GM19099 (cell line): Measurements from ENCODE around the gene HOXB7.

ENCODE experiments used
- POLR2A ChIP-seq: IDR thresholded peaks from 3 replicates; pipeline ENCODE4 v1.6.1; 2011; ENCODE audit warnings: low read depth; ENCODE audit not compliant: insufficient read length; ENCODE audit errors: extremely low read depth

The HOXB7 gene

DNA sequence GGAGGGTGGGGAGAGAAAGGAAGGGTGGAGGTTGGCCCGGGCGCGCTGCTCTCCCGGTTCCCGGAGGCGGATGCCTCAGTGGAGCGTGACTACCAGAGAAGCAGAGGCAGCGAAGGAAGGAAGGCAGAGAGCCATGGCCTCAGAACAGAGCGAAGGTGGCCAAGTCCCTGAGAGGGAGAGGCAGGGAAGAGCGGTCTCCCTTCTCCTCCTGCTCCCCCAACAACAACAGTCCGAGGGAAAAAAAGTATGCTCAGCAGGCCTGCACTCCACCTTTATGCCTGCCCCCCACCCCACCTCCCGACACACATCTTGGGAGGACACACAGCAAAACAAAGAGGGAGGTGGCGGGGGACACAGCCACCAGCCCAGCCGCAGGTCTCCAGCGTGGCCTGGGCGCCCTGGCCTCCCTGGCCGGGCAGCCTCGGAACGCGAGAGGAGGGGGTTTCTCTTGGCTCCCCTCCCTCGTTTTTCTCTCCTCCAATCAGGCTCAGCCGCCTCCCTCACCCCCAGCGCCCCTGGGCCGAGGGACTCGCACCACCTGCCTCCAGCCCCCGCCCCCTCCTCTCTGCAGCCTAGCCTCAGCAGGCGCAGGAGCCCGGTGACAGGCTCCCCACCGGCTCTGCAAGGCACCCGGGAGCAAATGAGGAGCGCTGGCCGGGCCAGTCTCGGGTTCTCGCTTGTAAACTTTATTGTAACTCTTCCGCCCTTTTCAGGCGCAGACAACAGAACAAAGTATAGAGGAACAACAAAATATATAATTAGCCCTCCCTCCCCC is 1.1 kb upstream of the HOXB7 start:
- no peak for TF ChIP-seq POLR2A

GRCh38 chr17:48611213-48611612 is 396 bp upstream of the HOXB7 start:
- no peak for TF ChIP-seq POLR2A

- TF ChIP-seq POLR2A, result no peak
Observed at GRCh38 chr17:48609759-48610281, 997 bp downstream of the HOXB7 start.

GRCh38 chr17:48609033-48609432 is 1.8 kb downstream of the HOXB7 start:
- TF ChIP-seq POLR2A, result no peak

DNA sequence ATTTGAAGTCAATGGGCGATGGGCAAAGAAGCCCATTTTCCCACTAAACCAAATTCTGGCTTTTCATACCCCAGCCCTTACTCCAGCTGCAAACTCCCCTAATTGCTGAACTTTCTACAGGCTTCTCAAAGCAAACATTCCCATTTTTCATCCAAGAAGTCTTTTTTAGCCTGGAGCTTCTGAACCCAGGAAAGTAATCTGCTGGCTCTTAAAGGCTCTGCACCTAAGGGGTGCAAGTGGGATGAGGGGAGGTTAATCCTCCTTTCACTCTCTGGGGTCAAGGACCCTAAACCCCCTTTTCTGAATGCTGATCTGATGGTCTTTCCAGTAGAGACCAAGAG is 2.4 kb downstream of the HOXB7 start:
- no peak for TF ChIP-seq POLR2A

DNA sequence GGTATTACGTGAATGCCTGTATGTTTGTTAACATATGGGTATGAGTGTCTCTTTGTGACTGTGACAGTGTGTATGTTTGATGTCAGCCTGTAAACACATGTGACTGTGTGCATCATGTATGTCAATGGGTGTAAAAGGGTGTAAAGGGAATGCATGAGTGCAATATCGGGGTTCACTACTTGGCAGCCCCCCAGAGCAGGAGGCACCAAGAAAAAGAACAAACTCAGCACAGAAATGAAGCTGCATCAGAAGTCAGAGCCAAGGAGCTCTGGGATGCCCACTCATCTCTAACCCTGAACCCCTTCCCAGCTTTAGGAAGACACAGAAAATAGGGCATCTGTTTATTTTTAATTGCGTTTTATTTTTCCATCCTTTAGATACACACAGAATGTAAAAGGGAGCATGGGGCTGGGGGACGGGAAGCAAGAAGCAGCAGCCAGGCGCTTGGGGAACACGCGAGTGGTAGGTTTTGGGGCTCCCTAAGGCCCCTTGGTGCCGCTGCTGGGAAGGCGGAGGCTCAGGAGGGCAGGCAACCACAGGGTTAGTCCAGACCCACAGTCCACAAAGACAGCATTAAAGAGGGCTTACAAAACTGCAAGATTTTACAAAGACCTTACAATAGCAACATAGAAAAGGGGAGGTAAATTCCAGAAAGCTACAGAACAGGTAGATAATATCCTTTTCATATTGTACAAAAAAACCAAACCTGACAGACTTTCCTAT is 3.8 kb downstream of the HOXB7 start:
- TF ChIP-seq POLR2A, result no peak

GRCh38 chr17:48605991-48606891 is 4.6 kb downstream of the HOXB7 start:
- TF ChIP-seq POLR2A, result no peak

DNA sequence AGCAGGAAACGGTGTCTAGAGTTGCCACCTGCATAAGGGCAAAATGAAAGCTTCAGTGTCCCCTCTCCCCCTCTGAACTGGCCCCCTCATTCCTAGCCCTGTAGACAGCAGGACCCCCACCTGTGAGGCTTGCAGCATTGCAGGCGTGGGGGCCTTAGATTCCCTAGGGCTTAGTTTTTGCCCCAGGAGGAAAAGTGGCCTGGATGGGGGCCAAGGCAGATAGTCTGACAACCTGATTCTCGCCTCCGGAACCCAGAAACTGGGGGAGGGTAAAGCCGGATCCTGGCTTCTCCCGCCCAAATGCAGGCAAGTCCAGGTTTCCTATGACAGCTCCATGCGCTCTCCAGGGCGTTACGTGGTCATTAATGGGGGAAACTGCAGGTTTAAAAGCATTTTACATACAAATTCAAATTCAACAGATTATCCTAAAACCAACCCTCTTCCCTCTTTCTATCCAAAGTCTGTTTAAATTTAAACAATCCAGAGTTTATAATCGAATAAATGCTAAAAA is 5.4 kb downstream of the HOXB7 start:
- no peak for TF ChIP-seq POLR2A

GRCh38 chr17:48604770-48605329 is 6.0 kb downstream of the HOXB7 start, which contains the start of gene HOXB6:
Gene HOXB6 (minus strand): TSS chr17:48604986. CDS start chr17:48598150, 6,836 bp downstream.
- TF ChIP-seq POLR2A, result no peak

DNA sequence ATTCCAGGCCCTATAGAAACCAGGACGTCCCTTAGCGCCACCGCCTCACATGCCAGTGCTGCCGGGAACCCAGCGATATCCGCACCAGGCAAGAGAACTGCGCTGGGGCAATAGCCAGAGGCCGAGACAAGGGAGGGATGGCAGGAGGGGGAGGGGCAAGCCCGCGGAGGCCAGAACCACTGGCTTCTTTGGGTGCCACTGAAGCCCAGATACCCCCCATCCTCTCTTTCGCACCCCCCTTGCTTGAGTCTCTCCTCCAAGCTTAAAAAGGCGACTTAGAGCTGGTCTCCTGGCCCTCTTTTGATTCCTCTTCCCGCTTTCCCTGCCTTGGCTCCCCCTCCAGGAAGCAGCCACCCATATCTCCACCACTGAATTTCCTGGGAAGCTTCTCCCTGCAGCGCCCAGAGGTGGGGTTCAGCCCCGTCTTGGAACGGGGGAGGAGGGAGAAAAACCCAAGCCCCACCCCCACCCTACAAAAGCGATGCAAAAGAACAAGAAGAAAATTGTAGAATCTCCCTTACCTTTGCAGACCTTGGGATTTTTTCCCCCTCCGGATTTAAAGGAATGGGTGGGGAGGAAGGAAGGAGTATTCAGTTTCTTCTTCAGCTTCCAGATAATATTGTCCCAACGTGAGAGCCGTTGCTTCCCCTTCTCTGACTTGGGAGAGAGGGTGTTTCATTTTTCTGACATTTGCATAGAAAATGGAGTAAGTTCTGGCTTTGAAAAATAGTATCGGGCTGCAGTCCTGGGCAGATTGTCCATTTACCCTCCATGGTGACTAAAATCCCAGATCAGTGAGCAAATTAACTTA is 6.7 kb downstream of the HOXB7 start:
- no peak for TF ChIP-seq POLR2A

- no peak for TF ChIP-seq POLR2A
Observed at GRCh38 chr17:48601539-48602425, 9.0 kb downstream of the HOXB7 start.

DNA sequence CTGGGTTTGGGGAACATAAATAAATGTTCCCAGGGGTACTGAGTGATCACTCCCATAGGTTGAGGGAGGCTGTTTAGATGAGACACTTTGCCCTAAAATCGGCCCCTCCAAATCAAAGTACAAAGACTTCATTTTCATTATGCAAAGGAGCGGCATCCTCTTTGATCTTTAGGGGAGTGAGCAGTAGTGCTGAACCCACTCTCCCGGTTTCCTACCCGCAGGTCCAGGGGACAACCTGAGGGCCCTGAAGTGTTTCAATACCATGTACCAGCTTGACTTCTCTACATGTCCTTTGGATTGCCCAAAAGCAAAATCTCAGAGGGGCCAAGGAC is 9.6 kb downstream of the HOXB7 start:
- TF ChIP-seq POLR2A, result no peak
